H9 (cell line): ENCODE data around the gene MAGEB6. TPM values are rescaled to one million over a fixed set of nuclear protein-coding genes. Genes with fewer than 3 reads are reported as not detected.

Source experiments
- DNase-seq: peaks from one replicate; pipeline ENCODE4 v3.0.0-alpha.2; 2017
- H2AFZ ChIP-seq: one replicate; pipeline ENCODE4 v1.6.1; 2013; ENCODE audit warnings: mild to moderate bottlenecking, low read length, control low read depth, moderate library complexity
- H2AK5ac ChIP-seq: 2 replicates; pipeline ENCODE4 v1.6.1; 2013; ENCODE audit warnings: low read length, control low read depth, mixed read lengths; ENCODE audit not compliant: insufficient read length
- H2BK120ac ChIP-seq: one replicate; pipeline ENCODE4 v1.6.1; 2013; ENCODE audit warnings: low read depth, mild to moderate bottlenecking, low read length, control low read depth, inconsistent platforms; ENCODE audit not compliant: poor library complexity, severe bottlenecking
- H2BK12ac ChIP-seq: 2 replicates; pipeline ENCODE4 v1.6.1; 2013; ENCODE audit warnings: low read length, control low read depth, mixed read lengths, low read depth; ENCODE audit not compliant: insufficient read length
- H2BK15ac ChIP-seq: 2 replicates; pipeline ENCODE4 v1.6.1; 2013; ENCODE audit warnings: low read depth, low read length, control low read depth
- H2BK20ac ChIP-seq: one replicate; pipeline ENCODE4 v1.6.1; 2013; ENCODE audit warnings: low read depth, mild to moderate bottlenecking, low read length, control low read depth, inconsistent platforms; ENCODE audit not compliant: poor library complexity, severe bottlenecking
- H2BK5ac ChIP-seq: 2 replicates; pipeline ENCODE4 v1.6.1; 2013; ENCODE audit warnings: low read length, control low read depth, mixed read lengths; ENCODE audit not compliant: insufficient read length
- H3K14ac ChIP-seq: 2 replicates; pipeline ENCODE4 v1.6.1; 2013; ENCODE audit warnings: low read length, control low read depth; ENCODE audit not compliant: insufficient read depth
- H3K18ac ChIP-seq: 2 replicates; pipeline ENCODE4 v1.6.1; 2013; ENCODE audit warnings: low read depth, mild to moderate bottlenecking, mixed read lengths, low read length, control low read depth; ENCODE audit not compliant: insufficient read length
- H3K23ac ChIP-seq: 2 replicates; pipeline ENCODE4 v1.6.1; 2013; ENCODE audit warnings: low read length, control low read depth, mixed read lengths, low read depth; ENCODE audit not compliant: insufficient read length
- H3K23me2 ChIP-seq: 2 replicates; pipeline ENCODE4 v1.6.1; 2013; ENCODE audit warnings: low read depth, mild to moderate bottlenecking, mixed read lengths, low read length, control low read depth; ENCODE audit not compliant: insufficient read length, poor library complexity, severe bottlenecking
- H3K27ac ChIP-seq: 2 replicates; pipeline ENCODE4 v1.5.1; 2013; ENCODE audit warnings: low read length, control low read depth, mixed read lengths, low read depth; ENCODE audit not compliant: insufficient read length
- H3K27me3 ChIP-seq: 2 replicates; pipeline ENCODE4 v1.6.1; 2013; ENCODE audit warnings: low read length, control low read depth, inconsistent platforms; ENCODE audit not compliant: insufficient read depth
- H3K4ac ChIP-seq: 2 replicates; pipeline ENCODE4 v1.6.1; 2013; ENCODE audit warnings: low read depth, mild to moderate bottlenecking, control low read depth, inconsistent platforms, low read length, moderate library complexity
- H3K4me1 ChIP-seq: 2 replicates; pipeline ENCODE4 v1.6.1; 2013; ENCODE audit warnings: low read length, control low read depth, inconsistent platforms; ENCODE audit not compliant: insufficient read depth
- H3K4me2 ChIP-seq: 2 replicates; pipeline ENCODE4 v1.6.1; 2013; ENCODE audit warnings: low read length, control low read depth, mixed read lengths; ENCODE audit not compliant: insufficient read length, insufficient read depth
- H3K56ac ChIP-seq: 2 replicates; pipeline ENCODE4 v1.6.1; 2013; ENCODE audit warnings: low read depth, mild to moderate bottlenecking, mixed read lengths, low read length, control low read depth; ENCODE audit not compliant: insufficient read length
- H3K79me1 ChIP-seq: 2 replicates; pipeline ENCODE4 v1.6.1; 2013; ENCODE audit warnings: low read depth, mild to moderate bottlenecking, moderate library complexity, low read length, control low read depth, inconsistent platforms; ENCODE audit not compliant: insufficient read depth, poor library complexity, severe bottlenecking
- H3K79me2 ChIP-seq: 2 replicates; pipeline ENCODE4 v1.6.1; 2013; ENCODE audit warnings: low read length, control low read depth, inconsistent platforms; ENCODE audit not compliant: insufficient read depth
- H3K9ac ChIP-seq: 2 replicates; pipeline ENCODE4 v1.6.1; 2013; ENCODE audit warnings: low read length, control low read depth, mixed read lengths; ENCODE audit not compliant: insufficient read length; ENCODE audit errors: extremely low read depth
- H3K9me3 ChIP-seq: one replicate; pipeline ENCODE4 v1.6.1; 2013; ENCODE audit warnings: low read depth, low read length, inconsistent platforms; ENCODE audit not compliant: control insufficient read depth
- H3T11ph ChIP-seq: one replicate; pipeline ENCODE4 v1.6.1; 2013; ENCODE audit warnings: mild to moderate bottlenecking, low read length, control low read depth, inconsistent platforms
- H4K20me1 ChIP-seq: one replicate; pipeline ENCODE4 v1.6.1; 2013; ENCODE audit not compliant: control insufficient read depth, insufficient read length, insufficient read depth
- H4K5ac ChIP-seq: 2 replicates; pipeline ENCODE4 v1.6.1; 2013; ENCODE audit warnings: low read depth, mild to moderate bottlenecking, mixed read lengths, low read length, control low read depth; ENCODE audit not compliant: insufficient read length
- H4K8ac ChIP-seq: replicated peaks from 2 replicates; pipeline ENCODE4 v1.6.1; 2013; ENCODE audit warnings: low read length, control low read depth, mixed read lengths, low read depth; ENCODE audit not compliant: insufficient read length
- H4K91ac ChIP-seq: 2 replicates; pipeline ENCODE4 v1.6.1; 2013; ENCODE audit warnings: low read depth, mild to moderate bottlenecking, moderate library complexity, mixed read lengths, low read length, control low read depth; ENCODE audit not compliant: insufficient read length
- H3K27ac Mint-ChIP-seq, 3 experiments: 2 replicates in 2 of 3; 3 replicates in 1 of 3; pipeline ENCODE4 v1.8.0; 2020 to 2021; ENCODE audit warnings: mixed read lengths in 3 of 3, mild to moderate bottlenecking in 1 of 3, moderate library complexity in 1 of 3
- H3K27me3 Mint-ChIP-seq: 2 replicates; pipeline ENCODE4 v1.8.0; 2021; ENCODE audit warnings: low read depth, mild to moderate bottlenecking, moderate library complexity, mixed read lengths
- H3K36me3 Mint-ChIP-seq, 3 experiments: 2 replicates in 2 of 3; 3 replicates in 1 of 3; pipeline ENCODE4 v1.8.0; 2020 to 2021; ENCODE audit warnings: low read depth in 3 of 3, mixed read lengths in 3 of 3; ENCODE audit not compliant: insufficient read depth in 1 of 3
- H3K4me1 Mint-ChIP-seq, 2 experiments: 2 replicates each; pipeline ENCODE4 v1.8.0; 2020; ENCODE audit warnings: mixed read lengths in 2 of 2
- H3K4me3 Mint-ChIP-seq, 2 experiments: 2 replicates in 1 of 2; 3 replicates in 1 of 2; pipeline ENCODE4 v1.8.0; 2020 to 2021; ENCODE audit warnings: mild to moderate bottlenecking in 2 of 2, mixed read lengths in 2 of 2, moderate library complexity in 1 of 2
- H3K9me3 Mint-ChIP-seq, 2 experiments: 2 replicates in 1 of 2; 3 replicates in 1 of 2; pipeline ENCODE4 v1.8.0; 2020; ENCODE audit warnings: mild to moderate bottlenecking in 2 of 2, mixed read lengths in 2 of 2, moderate library complexity in 1 of 2
- WGBS: extraction: QIAGEN DNeasy Blood & Tissue Kit; methylation state at CpG from one replicate; pipeline ENCODE4 v1.1.7; 2013; ENCODE audit warnings: missing lambda C conversion rate, low lambda C conversion rate, mixed read lengths; ENCODE audit not compliant: insufficient read length; ENCODE audit errors: extremely low coverage; 5-methylcytosine and 5-hydroxymethylcytosine counted together
- total RNA-seq: library from RNA; stranded (reverse); gene quantifications from 2 replicates; pipeline ENCODE4 v1.2.1, GENCODE V29; 2021
- TF ChIP-seq, protein P1 (sequence below): fragments of 200-600 bp; sonication (generic); conservative IDR thresholded peaks from 3 replicates; pipeline ENCODE4 v1.8.0; 2021; ENCODE audit warnings: antibody characterized with exemption, mild to moderate bottlenecking

Gene MAGEB6
- total RNA-seq, 1 experiment from 2014 or later = not detected

DNA sequence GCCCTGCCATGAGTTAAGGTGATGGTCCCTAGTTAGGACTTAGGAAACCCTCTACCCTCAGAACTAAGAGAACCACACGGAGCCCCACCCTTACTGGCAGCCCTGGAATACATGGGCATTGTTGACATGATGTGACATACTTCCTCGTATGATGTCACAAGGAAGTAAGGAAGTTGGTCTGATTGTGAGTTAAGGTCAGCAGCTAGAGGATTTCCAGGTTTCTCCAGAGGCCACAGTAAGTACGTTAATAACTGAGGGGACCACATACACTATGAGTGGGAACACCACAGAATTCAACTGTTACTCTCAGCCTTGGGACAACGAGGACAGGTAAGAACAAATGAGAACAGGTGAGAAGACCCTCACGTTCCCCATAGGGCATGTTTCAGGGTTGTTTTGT lies 23.6 kb downstream of the MAGEB6 start, which contains the start of gene MAGEB5:
Gene MAGEB5 (plus strand): TSS at position 301 of the 400 bp plus-strand sequence. CDS start 1,133 bp downstream, outside the sequence.
- no peak within 1 kb of the TSS for H4K8ac ChIP-seq
- TF ChIP-seq, protein P1, sequence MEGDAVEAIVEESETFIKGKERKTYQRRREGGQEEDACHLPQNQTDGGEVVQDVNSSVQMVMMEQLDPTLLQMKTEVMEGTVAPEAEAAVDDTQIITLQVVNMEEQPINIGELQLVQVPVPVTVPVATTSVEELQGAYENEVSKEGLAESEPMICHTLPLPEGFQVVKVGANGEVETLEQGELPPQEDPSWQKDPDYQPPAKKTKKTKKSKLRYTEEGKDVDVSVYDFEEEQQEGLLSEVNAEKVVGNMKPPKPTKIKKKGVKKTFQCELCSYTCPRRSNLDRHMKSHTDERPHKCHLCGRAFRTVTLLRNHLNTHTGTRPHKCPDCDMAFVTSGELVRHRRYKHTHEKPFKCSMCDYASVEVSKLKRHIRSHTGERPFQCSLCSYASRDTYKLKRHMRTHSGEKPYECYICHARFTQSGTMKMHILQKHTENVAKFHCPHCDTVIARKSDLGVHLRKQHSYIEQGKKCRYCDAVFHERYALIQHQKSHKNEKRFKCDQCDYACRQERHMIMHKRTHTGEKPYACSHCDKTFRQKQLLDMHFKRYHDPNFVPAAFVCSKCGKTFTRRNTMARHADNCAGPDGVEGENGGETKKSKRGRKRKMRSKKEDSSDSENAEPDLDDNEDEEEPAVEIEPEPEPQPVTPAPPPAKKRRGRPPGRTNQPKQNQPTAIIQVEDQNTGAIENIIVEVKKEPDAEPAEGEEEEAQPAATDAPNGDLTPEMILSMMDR = no peak
- H2BK15ac ChIP-seq = no peak within 1 kb of the TSS
- no peak within 1 kb of the TSS for H2BK5ac ChIP-seq
- peaks cover 35% of the 10 kb centered on the region for H3K9me3 ChIP-seq
- H4K20me1 ChIP-seq = no peaks in the 10 kb centered on the region
- H4K5ac ChIP-seq = no peak within 1 kb of the TSS
- no peak within 1 kb of the TSS for H3K9ac ChIP-seq
- H3K23me2 ChIP-seq = no peaks in the 10 kb centered on the region
- H2BK12ac ChIP-seq = no peak within 1 kb of the TSS
- no peak within 1 kb of the TSS for H4K91ac ChIP-seq
- no peak within 1 kb of the TSS for H2AFZ ChIP-seq
- H3K27me3 ChIP-seq = no peaks in the 10 kb centered on the region
- H3K79me2 ChIP-seq = no peaks in the 10 kb centered on the region
- no peaks in the 10 kb centered on the region for H3K4me1 ChIP-seq
- H3K18ac ChIP-seq = no peak within 1 kb of the TSS
- no peaks in the 10 kb centered on the region for H3K79me1 ChIP-seq
- no peak within 1 kb of the TSS for H3K27ac ChIP-seq
- H3K23ac ChIP-seq = no peak within 1 kb of the TSS
- Mint-ChIP-seq H3K9me3 (peaks cover 69 to 76% of the 10 kb centered on the region in 2 experiments), H3K4me1 (no peaks in the 10 kb centered on the region), H3K27me3 (no peaks in the 10 kb centered on the region), H3K36me3 (peaks cover 0 to 5% (median 4%) of the 10 kb centered on the region in 3 experiments; a peak in 3 of 7 replicates), H3K4me3 (no peak within 1 kb of the TSS), H3K27ac (no peak within 1 kb of the TSS)
- H3K14ac ChIP-seq = no peak within 1 kb of the TSS
- no peak within 1 kb of the TSS for H2AK5ac ChIP-seq
- no CpG with 5 or more reads among the region's 5 CpGs for WGBS
- H3T11ph ChIP-seq = no peak within 1 kb of the TSS
- no peak within 1 kb of the TSS for H2BK120ac ChIP-seq
- H3K4me2 ChIP-seq = no peak within 1 kb of the TSS
- no peak within 1 kb of the TSS for H2BK20ac ChIP-seq
- H3K56ac ChIP-seq = no peak within 1 kb of the TSS
- no peak for DNase-seq
- no peak within 1 kb of the TSS for H3K4ac ChIP-seq
